ENCODE data around the gene UCN.

UCN gene

DNA sequence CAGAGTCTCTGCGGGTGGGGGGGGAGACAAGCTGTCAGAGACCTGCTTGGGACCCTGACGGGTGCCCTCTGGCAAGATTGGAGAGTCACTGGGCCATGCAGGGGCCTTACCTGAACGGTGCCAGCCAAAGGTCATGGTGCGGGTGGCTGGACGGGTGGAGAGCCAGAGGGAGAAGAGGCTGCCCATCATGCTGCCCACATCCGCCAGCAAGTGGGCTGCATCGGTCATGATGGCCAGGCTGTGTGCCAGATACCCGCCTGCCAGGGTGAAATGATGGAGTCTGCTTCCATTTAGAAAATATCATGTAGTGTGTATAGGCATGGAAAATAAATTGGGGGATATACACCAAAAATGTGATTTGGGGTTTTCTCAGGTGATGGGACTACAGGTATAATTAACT is 50.2 kb downstream of the UCN start:
- DNase-seq: no peak

Measured in fibroblast of skin of abdomen (primary cell).